ENCODE data around the gene PPP1R37. TPM values are rescaled to one million over a fixed set of nuclear protein-coding genes. Genes with fewer than 3 reads are reported as not detected.

The PPP1R37 gene
- total and polyA plus RNA-seq, 2 donors (not counting 3 experiments of a cell fraction or from before 2014, with no cell fraction given), result 16.2 to 27.1 TPM

- peaks cover 2% of the 10 kb centered on the region for H3K79me2 ChIP-seq (ENCODE audit: control insufficient read depth, insufficient read depth, low read length)
- no peaks in the 10 kb centered on the region for H4K20me1 ChIP-seq (replicated peaks; ENCODE audit: control insufficient read depth, extremely low read depth, insufficient read depth, low read length)
- BruUV-seq (replicated peaks), result no TSS peak
- ChIA-PET CTCF (interaction anchor here (2.1 to 3.4 kb wide), 2 partner anchors 11 to 15 kb away, joined by 5 to 16 read pairs; no protein-coding TSS in a partner anchor), POLR2A (no interaction called here)
- H2AFZ ChIP-seq (ENCODE audit: low read depth, low read length), result no peak overlapping the region
- DNase-seq (ENCODE audit: low read depth, low spot score), result no peak
- no peaks in the 10 kb centered on the region for H3K9me3 ChIP-seq (replicated peaks; ENCODE audit: control insufficient read depth, insufficient read depth, low read length)
- no peaks in the 10 kb centered on the region for H3K27me3 ChIP-seq (ENCODE audit: control insufficient read depth in 2 of 2, insufficient read depth in 2 of 2, low read length in 2 of 2)
- no peaks in the 10 kb centered on the region for H3K9me1 ChIP-seq (replicated peaks; ENCODE audit: control insufficient read depth, extremely low read depth, insufficient read depth, low read length)
- TF ChIP-seq POLR2A (IDR thresholded peaks at IDR 0.05; ENCODE audit: low read depth, low read length), result no peak
- no peak for TF ChIP-seq GATA2 (IDR thresholded peaks at IDR 0.05; ENCODE audit: insufficient read depth, insufficient read length, low read depth, low read length)
- no peak for TF ChIP-seq MYC (IDR thresholded peaks at IDR 0.05; ENCODE audit: low read depth, low read length)
- TF ChIP-seq, protein P1, sequence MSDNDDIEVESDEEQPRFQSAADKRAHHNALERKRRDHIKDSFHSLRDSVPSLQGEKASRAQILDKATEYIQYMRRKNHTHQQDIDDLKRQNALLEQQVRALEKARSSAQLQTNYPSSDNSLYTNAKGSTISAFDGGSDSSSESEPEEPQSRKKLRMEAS (IDR thresholded peaks at IDR 0.05; ENCODE audit: insufficient read depth, insufficient read length), result no peak
- no peak for TF ChIP-seq FOS (IDR thresholded peaks at IDR 0.05; ENCODE audit: borderline replicate concordance, insufficient read depth, low read length)
- no peak for TF ChIP-seq CTCF (IDR thresholded peaks at IDR 0.05; ENCODE audit: extremely low read depth in 1 of 2, insufficient read depth in 1 of 2, low read depth in 1 of 2, low read length in 2 of 2)
- no peak for TF ChIP-seq JUN (IDR thresholded peaks at IDR 0.05; ENCODE audit: borderline replicate concordance, insufficient read depth, insufficient read length, low read depth)
- TF ChIP-seq EZH2 (IDR thresholded peaks at IDR 0.05; ENCODE audit: borderline replicate concordance, low read depth, low read length, severe bottlenecking), result no peak
- no peak for TF ChIP-seq POLR2AphosphoS5 (IDR thresholded peaks at IDR 0.05; ENCODE audit: insufficient read depth, low read depth, low read length)
- H3K9ac ChIP-seq (replicated peaks; ENCODE audit: extremely low read depth, insufficient read depth, low read length), result no peak overlapping the region
- peaks cover 2 to 6% of the 10 kb centered on the region in 2 experiments for H3K36me3 ChIP-seq (ENCODE audit: control insufficient read depth in 2 of 2, extremely low read depth in 1 of 2, insufficient read depth in 2 of 2, low read length in 2 of 2)
- dilution Hi-C loops (cut with MboI; ENCODE audit: extremely low pct_ligation_motif_present, low sequenced_read_pairs), result no loop called here
- no peak overlapping the region for H3K4me2 ChIP-seq (ENCODE audit: insufficient read depth, low read length)
- no peak overlapping the region for H3K27ac ChIP-seq (ENCODE audit: insufficient read depth, low read depth, low read length)
- no peaks in the 10 kb centered on the region for H3K4me1 ChIP-seq (ENCODE audit: control insufficient read depth, extremely low read depth, insufficient read depth, low read length)
- intact Hi-C loops (cut with micrococcal nuclease), result no loop called here
- H3K4me3 ChIP-seq (replicated peaks in 1 of 3; ENCODE audit: insufficient read depth in 1 of 3, low read depth in 1 of 3, low read length in 3 of 3), result no peak overlapping the region
- FAIRE-seq, result no peak
Measured at GRCh38 chr19:45137179-45137761, 44.3 kb downstream of the PPP1R37 start.

All from endothelial cell of umbilical vein (primary cell).